GM21619 (cell line): ENCODE results near the gene FBXW4.

Experiments
- ATAC-seq: cut with Tn5 transposase; IDR thresholded peaks from one replicate; pipeline ENCODE4 v1.9.1; 2021; ENCODE audit not compliant: unreplicated experiment

The FBXW4 gene

GRCh38 chr10:101696632-101697031, 1.7 kb upstream of the FBXW4 start:
- no peak for ATAC-seq

- no peak for ATAC-seq
Measured at GRCh38 chr10:101695404-101695890, 477 bp upstream of the FBXW4 start.

DNA sequence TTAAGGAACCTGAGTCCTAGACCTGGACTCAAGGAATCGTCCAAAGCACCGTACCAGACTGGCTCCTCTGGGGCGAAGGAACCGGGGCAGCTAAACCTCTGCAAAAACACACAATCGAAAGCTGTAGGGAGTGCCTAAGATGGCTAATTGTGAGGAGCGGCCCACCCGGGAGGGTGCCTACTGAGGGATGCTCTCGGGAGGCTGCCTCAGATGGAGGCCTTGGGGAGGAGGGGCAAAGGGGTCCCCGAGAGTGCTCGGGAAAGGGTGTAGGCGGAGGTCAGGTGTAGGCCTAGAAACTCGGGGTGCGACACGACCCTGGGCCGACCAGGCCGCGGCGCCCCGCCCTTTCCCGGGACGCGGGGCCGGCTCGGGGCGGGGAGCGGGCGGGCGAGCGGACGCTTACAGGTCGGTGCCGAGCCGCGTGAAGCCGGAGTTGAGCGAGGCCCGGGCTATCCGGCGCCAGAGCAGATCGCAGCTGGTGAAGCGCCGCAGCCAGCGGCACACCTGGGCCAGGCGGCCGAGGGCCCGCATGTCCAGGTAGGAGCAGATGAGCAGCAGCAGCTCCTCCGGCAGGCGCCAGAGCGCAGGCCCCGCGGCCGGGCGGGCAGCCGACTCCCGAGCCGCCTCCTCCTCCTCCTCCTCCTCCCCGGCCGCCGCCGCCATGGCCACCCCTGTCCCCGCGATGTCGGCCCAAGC, 844 bp downstream of the FBXW4 start:
- peak; percentile 49 for ATAC-seq

DNA sequence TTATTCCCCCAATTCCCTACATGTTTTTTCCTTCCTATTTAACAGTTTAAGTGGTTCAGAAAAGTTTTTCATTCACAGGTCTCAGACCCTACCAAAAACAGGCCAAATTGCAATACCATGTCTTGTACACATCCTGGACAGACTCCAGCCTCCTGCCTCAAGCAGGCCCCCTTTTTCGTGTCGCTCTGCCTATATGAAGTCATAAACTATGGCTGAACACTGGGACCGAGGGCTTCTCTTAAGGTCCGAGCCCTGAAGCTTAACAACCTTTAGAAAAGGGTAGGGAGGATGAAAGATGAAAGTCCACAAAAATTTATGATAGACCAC, 1.4 kb downstream of the FBXW4 start:
- peak; percentile 23 for ATAC-seq

DNA sequence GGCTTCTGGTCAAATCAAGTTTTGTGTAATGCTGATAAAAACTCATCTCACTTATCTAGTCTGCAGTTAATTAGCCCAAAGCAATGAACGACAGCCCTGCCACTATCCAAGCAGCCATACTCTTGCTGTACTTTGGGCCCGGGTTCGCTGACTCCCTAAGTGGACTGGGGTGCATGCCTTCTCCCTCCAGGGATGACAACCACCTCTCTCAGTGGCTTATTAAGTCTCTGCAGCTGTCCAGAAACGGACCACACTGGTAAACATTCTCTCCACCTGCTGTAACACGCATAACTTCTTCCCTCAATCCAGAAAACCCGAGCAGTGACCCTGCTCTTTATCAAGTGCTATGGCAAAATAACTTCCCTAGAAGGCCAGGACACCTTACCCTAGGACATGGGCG, 3.9 kb downstream of the FBXW4 start:
- ATAC-seq, result no peak

GRCh38 chr10:101690461-101690860, 4.5 kb downstream of the FBXW4 start:
- no peak for ATAC-seq

DNA sequence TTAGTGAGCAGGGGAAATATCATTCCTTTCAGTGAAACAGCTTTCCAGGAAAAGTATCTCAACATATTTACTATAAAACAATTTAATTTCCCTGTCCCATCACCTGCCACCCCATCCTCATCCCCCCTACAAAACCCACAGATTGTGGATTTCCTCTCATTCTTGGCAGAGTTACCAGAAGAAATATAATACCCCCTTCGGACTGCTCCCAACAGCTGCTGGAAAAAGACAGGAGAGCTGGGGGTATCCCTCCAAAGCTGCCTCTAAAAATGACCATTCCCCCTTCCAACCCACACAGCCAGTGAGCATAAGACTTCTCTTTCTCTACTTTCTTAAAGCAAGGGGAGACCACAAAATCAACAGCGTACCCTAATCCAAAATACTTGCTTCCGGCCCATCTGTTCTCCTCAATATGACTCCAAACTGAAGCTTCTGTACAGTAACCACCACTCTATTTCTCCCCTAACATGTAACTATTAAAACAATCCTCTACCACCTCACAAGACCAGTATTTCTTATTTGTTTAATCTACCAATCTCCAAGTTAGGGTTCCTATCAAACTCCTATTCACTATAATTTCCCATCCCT, 7.8 kb downstream of the FBXW4 start:
- ATAC-seq, result no peak

DNA sequence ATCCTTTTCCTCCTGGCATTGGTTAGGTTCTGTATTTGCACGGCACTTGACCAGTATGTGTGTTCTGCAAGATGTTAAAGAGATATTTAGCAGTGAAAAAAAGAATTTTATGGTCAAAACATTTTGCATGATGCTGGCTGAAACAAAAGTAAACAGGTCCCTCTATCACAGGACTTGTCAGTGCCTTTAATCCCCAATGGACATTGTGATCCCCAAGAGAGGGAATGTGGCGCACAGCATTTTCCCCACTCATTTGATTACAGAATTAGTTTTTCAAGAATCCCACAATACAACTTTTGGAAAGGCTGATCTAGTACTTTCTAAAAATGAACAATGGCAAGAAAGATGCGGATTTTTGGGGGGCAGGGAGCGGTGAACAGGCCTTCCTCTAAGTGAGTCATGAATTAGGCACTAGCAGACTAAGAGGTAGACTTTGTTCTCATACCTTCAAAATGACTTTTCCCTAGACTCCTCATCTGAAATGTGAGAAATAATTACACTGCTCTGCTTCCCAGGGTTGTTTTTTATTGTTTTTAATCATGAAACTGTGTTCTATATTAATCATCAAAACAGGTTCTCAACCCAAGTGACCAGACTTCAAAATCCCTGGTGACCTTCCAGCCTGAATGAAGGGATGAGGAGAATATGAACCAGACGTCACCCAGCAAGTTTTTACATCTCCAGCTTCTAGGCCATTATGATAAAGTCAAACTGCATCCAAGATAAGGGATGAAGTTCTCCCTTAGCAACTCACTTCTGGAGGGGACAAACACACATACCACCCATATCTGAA, 8.6 kb downstream of the FBXW4 start:
- no peak for ATAC-seq

- no peak for ATAC-seq
Measured at GRCh38 chr10:101684782-101685181, 10.2 kb downstream of the FBXW4 start.

DNA sequence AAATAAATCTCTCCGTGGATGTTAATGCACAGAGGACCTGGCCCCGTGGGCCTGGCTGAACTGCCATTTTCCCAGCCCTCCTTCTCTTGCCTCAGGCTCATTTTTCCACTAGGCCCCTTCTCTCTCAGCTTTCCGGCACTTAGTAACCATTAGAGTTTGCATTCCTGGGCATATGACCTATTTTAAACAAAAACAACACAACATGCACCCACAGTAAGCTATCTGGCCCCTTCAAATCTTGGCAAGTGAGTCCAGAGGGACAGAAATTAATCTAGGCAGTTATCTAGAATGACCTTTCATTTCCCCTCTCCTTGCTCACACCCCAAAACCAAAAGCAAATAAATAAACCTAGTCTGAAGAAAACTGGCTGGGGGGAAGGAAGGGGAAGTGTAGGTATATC, 11.7 kb downstream of the FBXW4 start:
- ATAC-seq, result no peak

GRCh38 chr10:101682172-101682825, 12.7 kb downstream of the FBXW4 start:
- no peak for ATAC-seq

DNA sequence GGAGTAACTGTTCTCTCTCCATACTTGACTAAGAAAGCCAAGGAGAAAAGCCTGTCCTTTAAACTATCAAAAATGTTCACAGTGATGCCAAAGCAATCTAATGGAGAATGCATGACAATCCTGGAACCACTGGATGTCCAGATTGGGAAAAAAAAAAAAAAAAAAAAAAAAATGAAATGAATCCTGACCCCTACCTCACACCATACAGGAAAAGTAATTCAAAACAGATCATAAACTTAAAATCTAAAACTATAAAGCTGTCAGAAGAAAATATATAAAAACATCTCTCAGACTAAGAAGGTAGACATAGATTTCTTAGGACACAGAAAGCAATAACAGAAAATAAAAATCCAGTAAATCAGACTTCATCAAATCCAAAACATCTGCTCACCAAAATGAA, 18.4 kb downstream of the FBXW4 start:
- ATAC-seq, result no peak

DNA sequence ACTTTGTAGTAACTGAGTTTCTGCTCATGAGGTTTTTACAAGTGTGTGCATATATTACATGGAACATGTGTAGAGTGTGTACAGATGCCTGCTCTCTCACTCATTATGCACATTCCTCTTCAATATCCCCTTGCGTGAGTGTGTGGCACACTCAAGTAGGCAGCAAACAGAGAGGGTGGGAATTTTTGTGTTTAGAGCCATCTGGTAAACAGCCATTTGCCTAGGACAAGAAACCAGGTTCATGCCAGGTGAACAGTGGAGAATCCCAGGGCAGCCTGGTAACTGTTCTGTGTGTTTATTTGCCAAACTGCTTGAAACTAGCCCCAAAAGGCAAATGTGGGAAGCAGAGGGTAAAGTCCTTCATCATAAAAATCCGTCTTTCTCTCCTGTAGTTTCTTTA, 19.9 kb downstream of the FBXW4 start:
- no peak for ATAC-seq

- no peak for ATAC-seq
Measured at GRCh38 chr10:101672536-101672935, 22.4 kb downstream of the FBXW4 start.

- peak; percentile 68 for ATAC-seq
Measured at GRCh38 chr10:101671453-101671852, 23.5 kb downstream of the FBXW4 start.

GRCh38 chr10:101670635-101671034, 24.3 kb downstream of the FBXW4 start:
- ATAC-seq, result peak; percentile 63

DNA sequence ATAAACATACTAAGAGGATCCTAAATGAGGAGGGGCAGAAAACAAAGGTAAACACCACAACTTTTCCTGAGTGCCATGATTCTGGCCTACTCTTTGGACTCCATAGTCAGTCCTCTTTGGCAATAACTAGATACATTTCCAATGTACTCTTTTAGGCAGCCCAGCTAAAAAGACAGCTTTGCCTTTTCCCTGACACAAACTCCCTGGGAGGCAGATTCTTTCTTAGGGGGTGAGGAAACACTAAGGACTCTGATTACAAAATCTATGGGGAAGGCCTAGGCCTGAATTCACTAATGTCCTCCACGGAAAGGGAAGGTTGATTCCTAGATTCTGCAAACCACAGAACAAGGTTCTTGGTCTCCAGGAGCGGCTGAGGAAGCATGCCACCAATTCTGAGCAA, 25.8 kb downstream of the FBXW4 start:
- no peak for ATAC-seq

GRCh38 chr10:101668566-101668965, 26.4 kb downstream of the FBXW4 start:
- no peak for ATAC-seq

GRCh38 chr10:101666083-101666482, 28.9 kb downstream of the FBXW4 start:
- ATAC-seq, result no peak

GRCh38 chr10:101663097-101663496, 31.9 kb downstream of the FBXW4 start:
- no peak for ATAC-seq

DNA sequence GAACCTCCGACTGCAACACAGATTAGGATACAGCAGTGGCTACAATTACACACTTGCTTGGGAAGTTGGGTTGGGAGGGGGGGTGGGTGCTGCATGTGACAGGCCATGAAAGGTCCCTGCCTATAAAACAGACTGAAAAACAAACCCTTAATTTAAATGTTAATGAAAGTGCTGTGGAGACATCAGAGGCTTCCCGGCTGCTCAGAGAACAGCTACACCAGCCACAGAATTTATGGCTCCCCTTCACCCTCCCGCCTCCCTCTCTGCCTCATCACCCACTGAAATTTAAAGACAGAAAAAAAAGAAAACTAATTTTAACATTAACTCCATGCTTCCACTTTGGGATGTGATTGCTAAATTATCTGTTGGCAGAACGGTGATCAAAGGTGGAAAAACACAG, 34.7 kb downstream of the FBXW4 start:
- no peak for ATAC-seq

GRCh38 chr10:101658975-101659374, 36.0 kb downstream of the FBXW4 start:
- no peak for ATAC-seq
